ENCODE measurements around the gene GAB3. TPM values are rescaled to one million over a fixed set of nuclear protein-coding genes. Genes with fewer than 3 reads are reported as not detected.

The GAB3 gene
- total RNA-seq, 1 experiment from 2014 or later = 0.17 TPM

- BruUV-seq (replicated peaks) = no TSS peak
- H3K27me3 ChIP-seq (ENCODE audit: insufficient read depth, low read depth) = no peaks in the 10 kb centered on the region
- H3K4me2 ChIP-seq = no peak overlapping the region
- intact Hi-C loops (cut with micrococcal nuclease; ENCODE audit: unreplicated experiment) = no loop called here
- ChIA-PET CTCF (no interaction called here), POLR2A (ENCODE audit: unreplicated experiment) (interaction anchor here (0.8 kb wide), 1 partner anchor 14 kb away, joined by 7 read pairs; no protein-coding TSS in a partner anchor)
- no peaks in the 10 kb centered on the region for H4K20me1 ChIP-seq (ENCODE audit: insufficient read depth)
- no peak for DNase-seq
- H3K27ac ChIP-seq = no peak overlapping the region
- H3K79me2 ChIP-seq (ENCODE audit: low read depth) = no peaks in the 10 kb centered on the region
- no peak overlapping the region for H2AFZ ChIP-seq
- H3F3A ChIP-seq (ENCODE audit: insufficient read depth, low read depth) = no peaks in the 10 kb centered on the region
- 0 out of 2 replicates have a peak, but pooled peaks cover 3% of the 10 kb centered on the region for H3K4me1 ChIP-seq (replicated peaks; ENCODE audit: insufficient read depth)
- H3K9me2 ChIP-seq (ENCODE audit: insufficient read depth) = no peaks in the 10 kb centered on the region
- no peak for TF ChIP-seq EZH2 (IDR thresholded peaks at IDR 0.05; ENCODE audit: low read depth)
- TF ChIP-seq, protein P1, sequence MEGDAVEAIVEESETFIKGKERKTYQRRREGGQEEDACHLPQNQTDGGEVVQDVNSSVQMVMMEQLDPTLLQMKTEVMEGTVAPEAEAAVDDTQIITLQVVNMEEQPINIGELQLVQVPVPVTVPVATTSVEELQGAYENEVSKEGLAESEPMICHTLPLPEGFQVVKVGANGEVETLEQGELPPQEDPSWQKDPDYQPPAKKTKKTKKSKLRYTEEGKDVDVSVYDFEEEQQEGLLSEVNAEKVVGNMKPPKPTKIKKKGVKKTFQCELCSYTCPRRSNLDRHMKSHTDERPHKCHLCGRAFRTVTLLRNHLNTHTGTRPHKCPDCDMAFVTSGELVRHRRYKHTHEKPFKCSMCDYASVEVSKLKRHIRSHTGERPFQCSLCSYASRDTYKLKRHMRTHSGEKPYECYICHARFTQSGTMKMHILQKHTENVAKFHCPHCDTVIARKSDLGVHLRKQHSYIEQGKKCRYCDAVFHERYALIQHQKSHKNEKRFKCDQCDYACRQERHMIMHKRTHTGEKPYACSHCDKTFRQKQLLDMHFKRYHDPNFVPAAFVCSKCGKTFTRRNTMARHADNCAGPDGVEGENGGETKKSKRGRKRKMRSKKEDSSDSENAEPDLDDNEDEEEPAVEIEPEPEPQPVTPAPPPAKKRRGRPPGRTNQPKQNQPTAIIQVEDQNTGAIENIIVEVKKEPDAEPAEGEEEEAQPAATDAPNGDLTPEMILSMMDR (conservative IDR thresholded peaks at IDR 0.05) = no peak
- no peak overlapping the region for H3K4me3 ChIP-seq
- no peaks in the 10 kb centered on the region for H3K9me3 ChIP-seq (ENCODE audit: insufficient read depth, low read depth)
- no peaks in the 10 kb centered on the region for H3K36me3 ChIP-seq (ENCODE audit: low read depth)
These were observed 25.7 kb downstream of the GAB3 start for GRCh38 chrX:154724993-154725756.

GRCh38 chrX:154721155-154721554 lies 29.7 kb downstream of the GAB3 start:
- intact Hi-C loops (cut with micrococcal nuclease; ENCODE audit: unreplicated experiment) = no loop called here
- no peaks in the 10 kb centered on the region for H3F3A ChIP-seq (ENCODE audit: insufficient read depth, low read depth)
- TF ChIP-seq EZH2 (IDR thresholded peaks at IDR 0.05; ENCODE audit: low read depth) = no peak
- TF ChIP-seq, protein P1 (conservative IDR thresholded peaks at IDR 0.05) = no peak
- ChIA-PET POLR2A (ENCODE audit: unreplicated experiment) (no interaction called here), CTCF (no interaction called here)
- no TSS peak for BruUV-seq (replicated peaks)
- no peaks in the 10 kb centered on the region for H3K27me3 ChIP-seq (ENCODE audit: insufficient read depth, low read depth)
- H2AFZ ChIP-seq = no peak overlapping the region
- H3K4me3 ChIP-seq = no peak overlapping the region
- DNase-seq = no peak
- H3K4me1 ChIP-seq (replicated peaks; ENCODE audit: insufficient read depth) = peaks cover 13% of the 10 kb centered on the region; the same call in 1 of the 2 replicates
- no peaks in the 10 kb centered on the region for H3K36me3 ChIP-seq (ENCODE audit: low read depth)
- no peak overlapping the region for H3K27ac ChIP-seq
- no peaks in the 10 kb centered on the region for H4K20me1 ChIP-seq (ENCODE audit: insufficient read depth)
- no peaks in the 10 kb centered on the region for H3K79me2 ChIP-seq (ENCODE audit: low read depth)
- no peaks in the 10 kb centered on the region for H3K9me2 ChIP-seq (ENCODE audit: insufficient read depth)
- no peaks in the 10 kb centered on the region for H3K9me3 ChIP-seq (ENCODE audit: insufficient read depth, low read depth)
- no peak overlapping the region for H3K4me2 ChIP-seq

GRCh38 chrX:154720067-154720466 lies 30.8 kb downstream of the GAB3 start:
- Histone ChIP-seq H3K27ac (no peak overlapping the region), H3K36me3 (ENCODE audit: low read depth) (no peaks in the 10 kb centered on the region), H3K9me3 (ENCODE audit: insufficient read depth, low read depth) (no peaks in the 10 kb centered on the region), H4K20me1 (ENCODE audit: insufficient read depth) (no peaks in the 10 kb centered on the region), H3K4me2 (peak overlapping the region; percentile 19; the same call in 1 of the 2 replicates), H3K79me2 (ENCODE audit: low read depth) (no peaks in the 10 kb centered on the region), H3K4me1 (replicated peaks; ENCODE audit: insufficient read depth) (peaks cover 13% of the 10 kb centered on the region; the same call in 1 of the 2 replicates), H3K4me3 (no peak overlapping the region), H3F3A (ENCODE audit: insufficient read depth, low read depth) (no peaks in the 10 kb centered on the region), H3K9me2 (ENCODE audit: insufficient read depth) (no peaks in the 10 kb centered on the region), H3K27me3 (ENCODE audit: insufficient read depth, low read depth) (no peaks in the 10 kb centered on the region), H2AFZ (no peak overlapping the region)
- ChIA-PET CTCF (interaction anchor here (0.6 kb wide), 1 partner anchor 34 kb away, joined by 3 read pairs; no protein-coding TSS in a partner anchor), POLR2A (ENCODE audit: unreplicated experiment) (no interaction called here)
- intact Hi-C loops (cut with micrococcal nuclease; ENCODE audit: unreplicated experiment) = no loop called here
- no peak for TF ChIP-seq EZH2 (IDR thresholded peaks at IDR 0.05; ENCODE audit: low read depth)
- TF ChIP-seq, protein P1 (conservative IDR thresholded peaks at IDR 0.05) = no peak
- DNase-seq = no peak
- no TSS peak for BruUV-seq (replicated peaks)

Data from PC-9 (cell line).